CD8-positive, alpha-beta memory T cell (primary cell): ENCODE results near the gene HEATR5A. TPM values are rescaled to one million over a fixed set of nuclear protein-coding genes. Genes with fewer than 3 reads are reported as not detected.
"Not testable (repeated sequence)": the region's sequence is repeated elsewhere in the genome, so short reads cannot be mapped to it uniquely, and the experiment has no call there.

Experiments used
- CTCF ChIA-PET: fragments of 350-600 bp; sonication (Branson Sonifier 250); formaldehyde crosslinking; loops from one replicate; lab custom pipeline; 2021; ENCODE audit warnings: antibody characterized with exemption; lab: Charles Lee
- POLR2A ChIA-PET: fragments of 350-600 bp; sonication (Branson Sonifier 250); formaldehyde crosslinking; loops from one replicate; lab custom pipeline; 2021; ENCODE audit warnings: antibody characterized with exemption; lab: Charles Lee
- DNase-seq, 5 donors: peaks; one replicate each; pipeline versions ENCODE4 v3.0.0 to v3.0.0-alpha.2; 2020 to 2022; ENCODE audit warnings: mixed read lengths in 1 of 5
- H3K27ac ChIP-seq: one replicate; pipeline ENCODE4 v1.7.0; 2013; ENCODE audit warnings: low read depth, mild to moderate bottlenecking, low read length, moderate library complexity
- H3K27me3 ChIP-seq: 2 replicates; pipeline ENCODE4 v1.7.0; 2013; ENCODE audit warnings: low read length, mild to moderate bottlenecking; ENCODE audit not compliant: insufficient read depth, poor library complexity, severe bottlenecking
- H3K36me3 ChIP-seq: 2 replicates; pipeline ENCODE4 v1.7.0; 2013; ENCODE audit warnings: mild to moderate bottlenecking, low read length, moderate library complexity; ENCODE audit not compliant: insufficient read depth
- H3K4me1 ChIP-seq: 2 replicates; pipeline ENCODE4 v1.7.0; 2013; ENCODE audit warnings: mild to moderate bottlenecking, low read length, moderate library complexity; ENCODE audit not compliant: insufficient read depth
- H3K4me3 ChIP-seq: 2 replicates; pipeline ENCODE4 v1.7.0; 2013; ENCODE audit warnings: mild to moderate bottlenecking, low read length
- H3K9me3 ChIP-seq: 2 replicates; pipeline ENCODE4 v1.7.0; 2013; ENCODE audit warnings: mild to moderate bottlenecking, low read length
- H3K27ac Mint-ChIP-seq, 8 donors: one replicate each; pipeline ENCODE4 v1.8.0; 2020 to 2021; ENCODE audit warnings: mixed read lengths in 8 of 8, mild to moderate bottlenecking in 6 of 8, inconsistent platforms in 3 of 8, moderate library complexity in 3 of 8
- H3K27me3 Mint-ChIP-seq, 2 donors: one replicate each; pipeline ENCODE4 v1.8.0; 2020 to 2021; ENCODE audit warnings: mixed read lengths in 2 of 2, mild to moderate bottlenecking in 1 of 2, moderate library complexity in 1 of 2
- H3K36me3 Mint-ChIP-seq, 3 donors: one replicate each; pipeline ENCODE4 v1.8.0; 2020 to 2021; ENCODE audit warnings: mixed read lengths in 3 of 3, inconsistent platforms in 1 of 3, mild to moderate bottlenecking in 1 of 3
- H3K4me1 Mint-ChIP-seq, 3 donors: one replicate each; pipeline ENCODE4 v1.8.0; 2020 to 2021; ENCODE audit warnings: mixed read lengths in 3 of 3, inconsistent platforms in 1 of 3, mild to moderate bottlenecking in 1 of 3
- H3K4me3 Mint-ChIP-seq, 7 donors: one replicate each; pipeline ENCODE4 v1.8.0; 2020 to 2021; ENCODE audit warnings: mixed read lengths in 7 of 7, mild to moderate bottlenecking in 6 of 7, moderate library complexity in 4 of 7, inconsistent platforms in 2 of 7
- H3K9me3 Mint-ChIP-seq, 5 donors: one replicate each; pipeline ENCODE4 v1.8.0; 2020 to 2022; ENCODE audit warnings: mixed read lengths in 5 of 5, mild to moderate bottlenecking in 3 of 5, moderate library complexity in 2 of 5, inconsistent platforms in 1 of 5
- polyA plus RNA-seq: library from polyadenylated mRNA; unstranded; fragments of 300-500 nt; fragmentation: Illumina TruSeq; gene quantifications from one replicate; pipeline ENCODE4 v1.2.3, GENCODE V29; 2021
- total RNA-seq, 2 experiments: library from RNA; stranded (reverse); gene quantifications; one replicate each; pipeline ENCODE4 v1.2.3, GENCODE V29; 2021

HEATR5A gene
- total and polyA plus RNA-seq, 3 experiments from 2014 or later: 6.1 to 13.8 (median 12.7) TPM

GRCh38 chr14:31255918-31256317 is 164.4 kb downstream of the HEATR5A start:
- H3K4me1 Mint-ChIP-seq, H3K36me3 Mint-ChIP-seq, H3K27ac ChIP-seq, H3K27ac Mint-ChIP-seq, H3K36me3 ChIP-seq, H3K9me3 Mint-ChIP-seq, H3K4me3 ChIP-seq, H3K4me1 ChIP-seq, H3K9me3 ChIP-seq, H3K27me3 ChIP-seq, H3K27me3 Mint-ChIP-seq, CTCF ChIA-PET, POLR2A ChIA-PET, H3K4me3 Mint-ChIP-seq, DNase-seq: not testable (repeated sequence)

DNA sequence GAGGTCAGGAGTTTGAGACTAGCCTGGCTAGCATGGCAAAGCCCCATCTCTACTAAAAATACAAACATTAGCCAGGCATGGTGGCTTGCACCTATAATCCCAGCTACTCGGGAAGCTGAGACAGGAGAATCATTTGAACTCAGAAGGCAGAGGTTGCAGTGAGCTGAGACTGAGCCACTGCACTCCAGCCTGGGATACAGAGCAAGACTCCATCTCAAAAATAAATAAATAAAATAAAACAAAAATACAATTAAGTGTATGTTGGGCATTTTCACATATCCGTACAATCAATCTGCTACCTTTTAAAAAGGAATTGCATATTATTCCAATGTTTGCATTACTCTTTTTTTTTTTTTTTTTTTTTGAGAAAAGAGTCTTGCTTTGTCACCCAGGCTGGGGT is 165.1 kb downstream of the HEATR5A start:
- no peak overlapping the region for H3K4me3 ChIP-seq
- ChIA-PET POLR2A (no interaction called here), CTCF (no interaction called here)
- no peak overlapping the region for H3K27ac ChIP-seq
- Mint-ChIP-seq H3K4me3 (no peak overlapping the region), H3K4me1 (peaks cover 0 to 5% (median 0%) of the 10 kb centered on the region in 3 donors), H3K27ac (no peak overlapping the region), H3K36me3 (peaks cover 0 to 4% (median 0%) of the 10 kb centered on the region in 3 donors), H3K9me3 (no peaks in the 10 kb centered on the region), H3K27me3 (no peaks in the 10 kb centered on the region)
- no peaks in the 10 kb centered on the region for H3K4me1 ChIP-seq
- H3K9me3 ChIP-seq: no peaks in the 10 kb centered on the region
- H3K27me3 ChIP-seq: no peaks in the 10 kb centered on the region
- H3K36me3 ChIP-seq: no peaks in the 10 kb centered on the region
- no peak for DNase-seq

DNA sequence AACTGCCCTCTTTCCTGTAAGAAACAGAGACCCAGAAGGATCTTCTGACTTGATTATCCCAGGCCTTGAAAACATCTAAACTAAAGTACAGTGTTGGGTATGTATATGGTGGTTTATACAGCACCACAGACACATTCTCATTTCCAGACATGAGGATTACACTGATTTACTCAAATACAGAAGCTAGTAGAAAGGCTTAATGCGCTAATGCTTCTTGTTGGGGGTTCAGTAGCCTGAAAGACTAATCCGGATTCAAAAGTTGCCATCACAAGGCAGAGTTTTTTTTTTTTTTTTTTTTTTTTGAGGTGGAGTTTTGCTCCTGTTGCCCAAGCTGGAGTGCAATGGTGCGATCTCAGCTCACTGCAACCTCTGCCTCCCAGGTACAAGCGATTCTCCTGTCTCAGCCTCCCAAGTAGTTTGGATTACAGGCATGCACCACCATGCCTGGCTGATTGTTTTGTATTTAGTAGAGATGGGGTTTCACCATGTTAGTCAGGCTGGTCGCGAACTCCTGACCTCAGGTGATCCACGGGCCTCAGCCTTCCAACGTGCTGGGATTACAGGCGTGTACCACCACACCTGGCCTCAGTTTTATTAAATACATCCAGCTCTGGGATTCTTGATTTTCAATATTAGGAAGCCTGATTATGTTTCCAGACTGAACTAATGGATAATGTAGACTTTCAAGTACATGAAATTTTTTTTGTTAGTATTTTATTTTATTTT is 166.4 kb downstream of the HEATR5A start:
- Histone ChIP-seq H3K4me1 (no peaks in the 10 kb centered on the region), H3K4me3 (no peak overlapping the region), H3K9me3 (no peaks in the 10 kb centered on the region), H3K27me3 (no peaks in the 10 kb centered on the region), H3K36me3 (no peaks in the 10 kb centered on the region), H3K27ac (no peak overlapping the region)
- DNase-seq: no peak
- no peaks in the 10 kb centered on the region for H3K9me3 Mint-ChIP-seq
- no peak overlapping the region for H3K4me3 Mint-ChIP-seq
- H3K4me1 Mint-ChIP-seq: peaks cover 0 to 5% (median 0%) of the 10 kb centered on the region in 3 donors
- CTCF ChIA-PET: interaction anchor here (1.1 kb wide), 1 partner anchor 9 kb away, joined by 3 read pairs; no protein-coding TSS in a partner anchor
- H3K36me3 Mint-ChIP-seq: no peaks in the 10 kb centered on the region
- POLR2A ChIA-PET: no interaction called here
- no peak overlapping the region for H3K27ac Mint-ChIP-seq
- H3K27me3 Mint-ChIP-seq: no peaks in the 10 kb centered on the region

DNA sequence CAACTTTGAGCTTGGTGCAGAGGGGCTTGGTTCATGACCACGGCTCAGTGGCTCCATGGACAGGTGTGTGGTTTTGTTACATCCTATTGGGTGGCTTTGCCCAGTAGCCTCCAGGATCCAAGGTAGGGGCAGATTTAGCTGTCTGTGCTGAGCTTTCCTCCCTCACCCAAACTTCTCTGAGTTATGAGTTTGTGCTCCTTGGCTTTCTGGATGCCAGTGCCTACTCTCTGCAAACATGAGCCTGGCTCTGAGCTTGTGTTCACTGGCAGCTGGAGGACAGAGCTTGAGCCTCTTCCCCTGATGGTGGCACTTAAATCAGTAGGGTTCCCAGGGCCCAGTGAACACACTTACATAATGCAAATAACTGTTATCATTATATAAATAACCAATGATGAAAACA is 167.5 kb downstream of the HEATR5A start:
- no peaks in the 10 kb centered on the region for H3K27me3 Mint-ChIP-seq
- Histone ChIP-seq H3K36me3 (no peaks in the 10 kb centered on the region), H3K9me3 (no peaks in the 10 kb centered on the region), H3K4me1 (no peaks in the 10 kb centered on the region), H3K27me3 (no peaks in the 10 kb centered on the region), H3K4me3 (no peak overlapping the region), H3K27ac (no peak overlapping the region)
- DNase-seq: no peak
- no peaks in the 10 kb centered on the region for H3K36me3 Mint-ChIP-seq
- H3K9me3 Mint-ChIP-seq: no peaks in the 10 kb centered on the region
- H3K4me1 Mint-ChIP-seq: peaks cover 0 to 5% (median 0%) of the 10 kb centered on the region in 3 donors
- peak overlapping the region in 1 of 8 donors; percentile 72 for H3K27ac Mint-ChIP-seq
- H3K4me3 Mint-ChIP-seq: no peak overlapping the region
- POLR2A ChIA-PET: interaction anchor here (0.7 kb wide), 1 partner anchor 53 kb away, joined by 4 read pairs; no protein-coding TSS in a partner anchor
- CTCF ChIA-PET: interaction anchor here (0.6 to 0.7 kb wide), 2 partner anchors 31 to 191 kb away, joined by 3 to 5 read pairs; no protein-coding TSS in a partner anchor

DNA sequence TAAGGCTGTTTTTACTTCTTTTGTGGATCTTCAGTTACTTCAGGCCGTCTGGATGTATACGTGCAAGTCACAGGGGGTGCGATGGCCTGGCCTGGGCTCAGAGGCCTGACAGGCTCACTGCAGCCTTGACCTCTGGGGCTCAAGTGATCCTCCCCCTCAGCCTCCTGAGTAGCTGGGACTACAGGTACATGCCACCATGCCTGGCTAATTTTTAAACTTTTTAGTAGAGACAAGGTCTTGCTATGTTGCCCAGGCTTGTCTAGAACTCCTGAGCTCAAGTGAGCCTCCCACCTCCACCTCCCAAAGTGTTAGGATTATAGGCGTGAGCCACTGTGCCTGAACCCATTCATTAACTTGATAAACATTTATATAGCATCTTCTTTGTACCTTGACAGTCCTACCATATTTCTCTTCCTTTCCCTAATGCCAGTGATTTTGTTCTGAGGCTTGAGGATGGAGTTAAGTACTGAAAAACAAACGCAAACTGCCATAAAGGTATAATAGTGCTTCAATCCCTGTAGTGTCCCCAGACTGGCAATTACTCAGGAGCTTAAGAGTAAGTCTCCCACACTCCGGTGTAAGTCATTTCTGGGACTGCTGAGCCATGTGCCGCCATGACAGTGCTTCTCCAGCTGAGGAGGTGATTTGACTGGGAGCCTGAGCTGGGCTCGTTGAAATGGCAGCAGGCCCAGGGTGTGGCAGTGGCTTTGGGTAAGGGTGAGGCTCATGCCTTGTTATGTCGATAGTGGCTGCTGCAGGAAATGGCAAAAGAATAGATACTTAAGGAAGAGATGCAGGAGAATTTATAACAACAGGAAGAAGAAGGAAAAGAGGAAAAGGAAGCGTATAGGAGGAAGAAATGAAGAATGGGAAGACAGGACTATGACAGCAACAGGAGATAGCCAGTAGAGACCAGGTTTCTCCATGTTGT is 169.1 kb downstream of the HEATR5A start:
- DNase-seq: no peak
- Mint-ChIP-seq H3K27me3 (no peaks in the 10 kb centered on the region), H3K4me1 (peaks cover 0 to 5% (median 0%) of the 10 kb centered on the region in 3 donors), H3K9me3 (no peaks in the 10 kb centered on the region), H3K36me3 (no peaks in the 10 kb centered on the region), H3K4me3 (no peak overlapping the region), H3K27ac (peak overlapping the region in 2 of 8 donors; percentile 2 to 3)
- Histone ChIP-seq H3K4me3 (no peak overlapping the region), H3K27me3 (no peaks in the 10 kb centered on the region), H3K9me3 (no peaks in the 10 kb centered on the region), H3K4me1 (no peaks in the 10 kb centered on the region), H3K27ac (no peak overlapping the region), H3K36me3 (no peaks in the 10 kb centered on the region)
- ChIA-PET CTCF (no interaction called here), POLR2A (interaction anchor here (0.6 kb wide), 1 partner anchor 1872 kb away, joined by 6 read pairs; no protein-coding TSS in a partner anchor)

DNA sequence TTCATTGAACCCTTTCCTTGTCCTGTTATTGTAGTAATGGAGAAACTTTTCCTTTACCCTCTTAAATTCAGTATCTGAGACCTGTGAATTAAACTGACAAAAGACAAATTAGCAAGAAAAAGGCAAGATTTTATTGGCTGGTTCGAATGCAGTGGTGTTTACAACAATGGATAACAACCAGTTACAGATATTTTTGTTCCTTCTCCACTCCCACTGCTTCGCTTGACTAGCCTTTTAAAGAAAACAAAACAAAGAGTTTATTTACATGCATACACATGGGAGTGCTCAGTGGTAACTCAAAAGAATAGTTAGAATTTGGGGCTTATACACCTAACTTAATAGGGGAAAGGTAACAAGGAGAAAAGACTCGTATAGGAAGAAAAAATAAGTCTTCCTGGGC is 175.7 kb downstream of the HEATR5A start:
- H3K9me3 Mint-ChIP-seq: no peaks in the 10 kb centered on the region
- DNase-seq: no peak
- ChIA-PET CTCF (interaction anchor here (1.2 kb wide), 1 partner anchor 17 kb away, joined by 3 read pairs; no protein-coding TSS in a partner anchor), POLR2A (no interaction called here)
- Histone ChIP-seq H3K36me3 (no peaks in the 10 kb centered on the region), H3K9me3 (no peaks in the 10 kb centered on the region), H3K27me3 (no peaks in the 10 kb centered on the region), H3K27ac (no peak overlapping the region), H3K4me3 (no peak overlapping the region), H3K4me1 (no peaks in the 10 kb centered on the region)
- H3K4me1 Mint-ChIP-seq: peaks cover 9 to 15% (median 14%) of the 10 kb centered on the region in 3 donors
- no peak overlapping the region for H3K27ac Mint-ChIP-seq
- no peaks in the 10 kb centered on the region for H3K27me3 Mint-ChIP-seq
- H3K36me3 Mint-ChIP-seq: no peaks in the 10 kb centered on the region
- H3K4me3 Mint-ChIP-seq: no peak overlapping the region

- peak overlapping the region in 2 of 8 donors; percentile 0 to 1 for H3K27ac Mint-ChIP-seq
- peaks cover 0 to 3% of the 10 kb centered on the region in 2 donors for H3K27me3 Mint-ChIP-seq
- H3K9me3 Mint-ChIP-seq: no peaks in the 10 kb centered on the region
- no peaks in the 10 kb centered on the region for H3K4me1 ChIP-seq
- H3K36me3 ChIP-seq: no peaks in the 10 kb centered on the region
- no peaks in the 10 kb centered on the region for H3K36me3 Mint-ChIP-seq
- no peak overlapping the region for H3K27ac ChIP-seq
- ChIA-PET CTCF (no interaction called here), POLR2A (no interaction called here)
- H3K9me3 ChIP-seq: no peaks in the 10 kb centered on the region
- no peaks in the 10 kb centered on the region for H3K27me3 ChIP-seq
- no peak overlapping the region for H3K4me3 Mint-ChIP-seq
- peaks cover 9 to 17% (median 15%) of the 10 kb centered on the region in 3 donors for H3K4me1 Mint-ChIP-seq
- no peak overlapping the region for H3K4me3 ChIP-seq
- DNase-seq: no peak
Observed at GRCh38 chr14:31243860-31244259, 176.5 kb downstream of the HEATR5A start.
